ENCODE results near the gene MTA1. TPM values are rescaled to one million over a fixed set of nuclear protein-coding genes. Genes with fewer than 3 reads are reported as not detected.

MTA1 gene
- total and polyA plus RNA-seq, 2 donors = 32.5 to 80.8 TPM

DNA sequence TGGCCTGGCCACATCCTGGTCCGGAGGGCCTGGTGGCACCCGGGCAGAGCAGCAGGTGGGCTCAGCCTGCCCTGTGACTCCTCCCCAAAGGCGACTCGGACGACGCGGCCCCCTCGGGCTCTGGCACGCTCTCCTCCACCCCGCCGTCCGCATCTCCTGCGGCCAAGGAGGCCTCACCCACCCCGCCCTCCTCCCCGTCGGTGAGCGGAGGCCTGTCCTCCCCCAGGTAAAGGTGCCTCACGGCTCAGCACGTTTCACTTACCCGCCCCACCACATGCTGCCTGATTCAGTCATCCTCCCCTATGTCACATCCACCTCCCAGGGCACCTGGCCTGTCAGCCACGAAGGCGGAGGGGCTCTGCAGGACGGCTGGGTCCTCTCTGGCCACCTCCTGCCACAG, 28.1 kb upstream of the MTA1 start:
- Histone ChIP-seq H3K9me3 (ENCODE audit: control insufficient read depth in 2 of 2, insufficient read depth in 1 of 2, low read length in 1 of 2) (no peaks in the 10 kb centered on the region), H3K27me3 (ENCODE audit: control insufficient read depth in 2 of 2, insufficient read depth in 1 of 2, low read length in 1 of 2) (no peaks in the 10 kb centered on the region), H3K27ac (ENCODE audit: low read depth in 1 of 2, low read length in 1 of 2) (no peak overlapping the region), H3K4me1 (ENCODE audit: control insufficient read depth in 2 of 2, insufficient read depth in 2 of 2, low read length in 2 of 2) (peaks cover 5 to 25% of the 10 kb centered on the region in 2 donors), H3K36me3 (ENCODE audit: control insufficient read depth in 2 of 2, insufficient read depth in 2 of 2, low read length in 1 of 2) (peaks cover 4 to 12% of the 10 kb centered on the region in 2 donors), H3K4me3 (ENCODE audit: low read length in 2 of 2) (no peak overlapping the region)
- WGBS = 98% methylated on average over 23 of the region's 23 CpGs
- DNase-seq (ENCODE audit: low read depth in 6 of 9, low spot score in 9 of 9) = no peak

DNA sequence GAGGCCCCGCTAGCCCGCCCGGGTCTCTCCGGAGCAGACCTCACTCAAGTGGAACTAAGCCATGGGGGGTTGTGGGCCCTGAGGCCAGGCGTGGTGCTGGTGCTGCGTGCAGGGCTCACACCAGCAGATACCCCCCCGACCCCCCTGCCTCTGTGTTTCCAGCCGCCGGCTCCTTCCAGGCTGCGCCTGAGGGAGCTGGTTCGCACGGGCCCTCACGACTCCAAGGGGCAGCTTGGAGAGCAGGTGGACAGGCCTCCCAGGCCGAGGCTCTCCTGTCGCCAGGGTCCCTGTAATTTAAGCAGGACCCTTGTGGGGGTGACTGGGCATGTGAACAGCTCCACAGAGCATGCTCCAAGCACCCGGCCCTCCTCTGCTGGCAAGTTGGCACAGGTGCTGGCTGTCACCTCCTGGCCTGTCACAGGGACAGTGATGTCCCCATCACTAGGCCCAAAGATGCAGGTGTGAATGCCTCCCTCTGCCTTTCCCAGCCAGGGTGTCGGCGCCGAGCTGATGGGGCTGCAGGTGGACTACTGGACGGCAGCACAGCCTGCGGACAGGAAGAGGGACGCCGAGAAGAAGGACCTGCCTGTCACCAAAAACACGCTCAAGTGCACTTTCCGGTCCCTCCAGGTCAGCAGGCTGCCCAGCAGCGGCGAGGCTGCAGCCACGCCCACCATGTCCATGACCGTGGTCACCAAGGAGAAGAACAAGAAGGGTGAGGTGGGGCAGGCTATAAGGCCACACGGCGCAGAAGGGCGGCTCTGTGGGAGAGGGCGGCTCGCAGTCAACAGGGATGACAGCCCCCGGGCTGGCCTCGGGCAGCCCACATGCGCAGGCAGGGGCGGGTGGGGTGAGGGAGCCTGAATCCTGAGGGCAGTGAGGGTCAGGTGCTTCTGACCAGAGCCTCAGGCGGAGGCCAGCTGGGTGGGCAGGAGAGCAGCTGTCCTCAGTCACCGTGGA, 27.2 kb upstream of the MTA1 start:
- Histone ChIP-seq H3K4me3 (ENCODE audit: low read length in 2 of 2) (no peak overlapping the region), H3K4me1 (ENCODE audit: control insufficient read depth in 2 of 2, insufficient read depth in 2 of 2, low read length in 2 of 2) (peaks cover 5 to 28% of the 10 kb centered on the region in 2 donors), H3K9me3 (ENCODE audit: control insufficient read depth in 2 of 2, insufficient read depth in 1 of 2, low read length in 1 of 2) (no peaks in the 10 kb centered on the region), H3K27ac (ENCODE audit: low read depth in 1 of 2, low read length in 1 of 2) (no peak overlapping the region), H3K36me3 (ENCODE audit: control insufficient read depth in 2 of 2, insufficient read depth in 2 of 2, low read length in 1 of 2) (peaks cover 2 to 3% of the 10 kb centered on the region in 2 donors), H3K27me3 (ENCODE audit: control insufficient read depth in 2 of 2, insufficient read depth in 1 of 2, low read length in 1 of 2) (no peaks in the 10 kb centered on the region)
- 98% methylated on average over 40 of the region's 40 CpGs for WGBS
- no peak for DNase-seq (ENCODE audit: low read depth in 6 of 9, low spot score in 9 of 9)

DNA sequence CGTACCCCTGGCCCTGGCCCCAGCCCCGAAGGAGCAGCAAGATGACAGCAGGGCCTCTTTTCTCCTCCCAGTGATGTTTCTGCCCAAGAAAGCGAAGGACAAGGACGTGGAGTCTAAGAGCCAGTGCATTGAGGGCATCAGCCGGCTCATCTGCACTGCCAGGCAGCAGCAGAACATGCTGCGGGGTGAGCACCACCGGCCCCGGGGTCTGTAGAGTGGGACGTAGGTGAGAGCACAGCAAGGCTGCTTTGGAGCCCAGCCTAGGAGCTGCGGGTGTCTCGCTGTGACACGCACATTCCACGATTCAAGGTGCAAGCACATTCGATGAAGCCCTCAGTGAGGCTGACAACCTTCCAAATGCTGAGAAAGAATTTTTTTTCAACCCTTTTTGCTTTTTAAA, 26.5 kb upstream of the MTA1 start:
- 95% methylated on average over 14 of the region's 14 CpGs for WGBS
- peaks cover 10 to 34% of the 10 kb centered on the region in 2 donors for H3K4me1 ChIP-seq (ENCODE audit: control insufficient read depth in 2 of 2, insufficient read depth in 2 of 2, low read length in 2 of 2)
- no peak overlapping the region for H3K4me3 ChIP-seq (ENCODE audit: low read length in 2 of 2)
- H3K27ac ChIP-seq (ENCODE audit: low read depth in 1 of 2, low read length in 1 of 2) = no peak overlapping the region
- no peaks in the 10 kb centered on the region for H3K36me3 ChIP-seq (ENCODE audit: control insufficient read depth in 2 of 2, insufficient read depth in 2 of 2, low read length in 1 of 2)
- no peaks in the 10 kb centered on the region for H3K27me3 ChIP-seq (ENCODE audit: control insufficient read depth in 2 of 2, insufficient read depth in 1 of 2, low read length in 1 of 2)
- no peaks in the 10 kb centered on the region for H3K9me3 ChIP-seq (ENCODE audit: control insufficient read depth in 2 of 2, insufficient read depth in 1 of 2, low read length in 1 of 2)
- no peak for DNase-seq (ENCODE audit: low read depth in 6 of 9, low spot score in 9 of 9)

DNA sequence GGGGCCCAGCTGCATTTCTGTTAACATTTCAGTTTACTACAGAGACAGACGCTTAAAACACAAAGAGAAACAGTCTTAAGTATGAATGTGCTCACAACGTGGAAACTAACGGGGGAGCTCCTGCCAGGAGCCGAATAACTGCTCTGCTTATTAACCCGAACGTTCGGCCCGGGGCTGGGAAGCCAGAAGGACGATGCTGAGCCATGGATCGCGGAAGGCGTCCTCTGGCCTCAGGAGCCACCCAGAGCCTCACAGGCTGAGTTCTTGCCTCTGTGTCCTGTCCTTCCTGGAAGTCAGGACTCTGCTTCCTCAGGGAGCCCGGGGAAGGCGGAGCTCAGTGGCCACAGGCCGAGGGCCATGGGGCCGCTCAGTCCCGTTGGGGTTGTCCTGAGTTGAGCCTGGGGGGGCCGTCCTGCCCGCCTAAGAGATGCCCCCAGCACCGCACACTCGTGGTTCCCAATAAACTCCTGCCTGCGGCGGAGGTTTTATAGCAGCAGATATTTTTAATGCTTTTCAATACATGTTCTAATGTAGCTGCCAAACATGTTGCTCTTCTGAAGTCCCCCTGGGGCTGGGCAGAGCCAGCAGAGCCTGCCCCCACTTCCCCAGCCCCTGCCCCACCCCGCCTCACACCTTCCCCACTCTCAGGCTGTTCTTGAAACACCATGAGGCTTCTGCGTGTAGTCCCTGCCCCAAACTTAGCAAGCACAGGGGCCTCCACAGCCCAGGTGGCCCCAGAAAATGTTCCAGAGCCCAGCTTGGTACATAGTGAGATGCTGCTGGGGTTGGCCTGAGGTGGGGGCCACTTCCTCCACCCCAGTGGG, 24.7 kb upstream of the MTA1 start:
- H3K27ac ChIP-seq (ENCODE audit: low read depth in 1 of 2, low read length in 1 of 2) = no peak overlapping the region
- DNase-seq (ENCODE audit: low read depth in 6 of 9, low spot score in 9 of 9) = no peak
- 97% methylated on average over 25 of the region's 25 CpGs for WGBS

DNA sequence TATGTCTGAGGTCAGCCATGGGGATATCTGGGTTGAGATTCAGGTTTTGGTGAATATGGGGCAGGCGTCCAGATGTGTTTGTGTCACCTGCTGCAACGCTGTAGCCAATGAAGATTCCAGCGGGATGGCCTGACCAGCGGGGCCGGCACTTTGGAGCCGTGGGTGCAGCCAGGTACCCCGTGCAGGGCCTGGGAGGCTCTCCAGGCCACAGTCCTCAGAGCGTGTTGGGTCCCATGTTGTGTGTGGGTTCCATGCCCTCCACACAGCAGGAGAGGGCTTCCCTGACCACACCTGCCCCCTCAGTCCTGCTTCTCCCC, 24.1 kb upstream of the MTA1 start:
- peaks cover 3% of the 10 kb centered on the region in 2 donors for H3K36me3 ChIP-seq (ENCODE audit: control insufficient read depth in 2 of 2, insufficient read depth in 2 of 2, low read length in 1 of 2)
- no peak overlapping the region for H3K4me3 ChIP-seq (ENCODE audit: low read length in 2 of 2)
- H3K27me3 ChIP-seq (ENCODE audit: control insufficient read depth in 2 of 2, insufficient read depth in 1 of 2, low read length in 1 of 2) = no peaks in the 10 kb centered on the region
- WGBS = 98% methylated on average over 8 of the region's 8 CpGs
- peaks cover 11 to 37% of the 10 kb centered on the region in 2 donors for H3K4me1 ChIP-seq (ENCODE audit: control insufficient read depth in 2 of 2, insufficient read depth in 2 of 2, low read length in 2 of 2)
- H3K9me3 ChIP-seq (ENCODE audit: control insufficient read depth in 2 of 2, insufficient read depth in 1 of 2, low read length in 1 of 2) = peaks cover 0 to 5% of the 10 kb centered on the region in 2 donors
- no peak overlapping the region for H3K27ac ChIP-seq (ENCODE audit: low read depth in 1 of 2, low read length in 1 of 2)
- DNase-seq (ENCODE audit: low read depth in 6 of 9, low spot score in 9 of 9) = no peak

More for the DNA sequence above, 24.7 kb upstream of the MTA1 start:
- Histone ChIP-seq H3K4me3 (ENCODE audit: low read length in 2 of 2) (no peak overlapping the region), H3K9me3 (ENCODE audit: control insufficient read depth in 2 of 2, insufficient read depth in 1 of 2, low read length in 1 of 2) (no peaks in the 10 kb centered on the region), H3K4me1 (ENCODE audit: control insufficient read depth in 2 of 2, insufficient read depth in 2 of 2, low read length in 2 of 2) (peaks cover 14 to 38% of the 10 kb centered on the region in 2 donors), H3K36me3 (ENCODE audit: control insufficient read depth in 2 of 2, insufficient read depth in 2 of 2, low read length in 1 of 2) (no peaks in the 10 kb centered on the region), H3K27me3 (ENCODE audit: control insufficient read depth in 2 of 2, insufficient read depth in 1 of 2, low read length in 1 of 2) (no peaks in the 10 kb centered on the region)

DNA sequence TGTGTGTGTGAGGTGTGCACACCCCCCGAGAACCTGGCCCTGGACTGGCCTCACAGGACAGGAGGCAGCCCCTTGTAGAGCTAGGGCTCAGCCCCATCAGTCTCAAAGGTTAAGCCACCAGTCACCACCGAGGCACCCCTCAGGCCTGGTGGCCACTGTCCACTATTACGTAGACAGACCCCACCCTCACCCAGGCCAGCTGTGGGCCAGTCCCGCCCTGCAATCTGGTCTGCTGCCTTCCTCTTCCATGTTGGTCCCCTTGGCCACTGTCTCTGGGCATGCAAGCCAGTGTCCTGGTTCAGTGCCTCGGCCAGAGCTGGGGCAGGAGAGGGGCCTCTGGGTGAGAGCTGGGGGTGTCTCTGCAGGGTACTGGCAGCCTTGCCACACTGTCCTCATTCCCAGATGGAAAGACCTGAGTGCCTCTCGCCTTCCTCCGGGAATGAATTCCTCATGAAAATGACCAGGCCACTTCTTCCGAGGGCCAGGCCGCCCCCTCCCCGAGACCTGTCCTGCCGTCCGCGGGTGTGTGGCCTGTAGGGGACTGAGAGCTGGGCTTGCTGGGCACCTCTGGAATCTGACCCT, 22.2 kb upstream of the MTA1 start:
- DNase-seq (ENCODE audit: low read depth in 6 of 9, low spot score in 9 of 9) = no peak
- no peaks in the 10 kb centered on the region for H3K27me3 ChIP-seq (ENCODE audit: control insufficient read depth in 2 of 2, insufficient read depth in 1 of 2, low read length in 1 of 2)
- WGBS = 95% methylated on average over 13 of the region's 13 CpGs
- peaks cover 9 to 10% of the 10 kb centered on the region in 2 donors for H3K36me3 ChIP-seq (ENCODE audit: control insufficient read depth in 2 of 2, insufficient read depth in 2 of 2, low read length in 1 of 2)
- H3K4me1 ChIP-seq (ENCODE audit: control insufficient read depth in 2 of 2, insufficient read depth in 2 of 2, low read length in 2 of 2) = peaks cover 11 to 33% of the 10 kb centered on the region in 2 donors
- peak overlapping the region in 1 of 2 donors; percentile 63 for H3K27ac ChIP-seq (ENCODE audit: low read depth in 1 of 2, low read length in 1 of 2)
- H3K9me3 ChIP-seq (ENCODE audit: control insufficient read depth in 2 of 2, insufficient read depth in 1 of 2, low read length in 1 of 2) = peaks cover 0 to 5% of the 10 kb centered on the region in 2 donors
- H3K4me3 ChIP-seq (ENCODE audit: low read length in 2 of 2) = peak overlapping the region; percentile 76 to 95

DNA sequence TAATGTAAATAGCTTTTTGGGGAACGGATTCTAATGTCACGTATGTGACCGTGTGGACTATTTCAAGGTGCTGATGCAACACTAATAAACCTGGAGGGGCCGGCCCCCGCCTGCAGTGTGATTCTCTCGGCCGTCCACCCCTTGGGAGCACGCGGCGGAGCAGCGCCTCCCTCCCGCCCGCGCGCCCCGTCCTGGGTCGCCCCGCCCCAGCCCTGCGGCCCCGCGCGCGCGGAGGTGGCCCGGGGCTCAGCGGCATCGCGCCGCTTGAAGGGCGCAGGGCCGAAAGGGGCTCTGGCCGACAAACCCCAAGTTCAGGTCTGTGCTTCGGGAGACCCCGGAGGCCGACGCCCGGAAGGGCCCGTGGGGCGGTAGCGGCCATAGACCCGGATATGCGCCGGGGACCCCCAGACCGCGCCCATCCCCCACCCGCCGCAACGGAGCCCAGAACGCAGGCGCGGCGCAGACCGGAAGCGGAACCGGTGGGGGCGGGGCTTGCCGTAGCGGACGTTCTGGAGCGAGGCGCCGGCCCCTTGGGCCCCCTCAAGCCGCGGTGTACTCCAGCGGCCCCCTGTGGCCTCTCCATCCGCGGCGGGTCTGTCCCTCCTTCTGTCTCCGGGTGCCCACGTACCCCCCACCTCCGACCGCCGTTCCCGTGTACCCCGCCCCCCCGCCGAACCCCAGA, 21.4 kb upstream of the MTA1 start, which contains the start of gene TEX22:
Gene TEX22 (plus strand): TSS at position 495 of the 682 bp plus-strand sequence. CDS start 803 bp downstream, outside the sequence.
- Histone ChIP-seq H3K27ac (ENCODE audit: low read depth in 1 of 2, low read length in 1 of 2) (peak within 1 kb of the TSS; percentile 67 to 94), H3K4me3 (ENCODE audit: low read length in 2 of 2) (peak within 1 kb of the TSS; percentile 76 to 95), H3K27me3 (ENCODE audit: control insufficient read depth in 2 of 2, insufficient read depth in 1 of 2, low read length in 1 of 2) (no peaks in the 10 kb centered on the region), H3K9me3 (ENCODE audit: control insufficient read depth in 2 of 2, insufficient read depth in 1 of 2, low read length in 1 of 2) (peaks cover 0 to 5% of the 10 kb centered on the region in 2 donors), H3K4me1 (ENCODE audit: control insufficient read depth in 2 of 2, insufficient read depth in 2 of 2, low read length in 2 of 2) (peaks cover 11 to 33% of the 10 kb centered on the region in 2 donors), H3K36me3 (ENCODE audit: control insufficient read depth in 2 of 2, insufficient read depth in 2 of 2, low read length in 1 of 2) (peaks cover 9 to 10% of the 10 kb centered on the region in 2 donors)
- DNase-seq (ENCODE audit: low read depth in 6 of 9, low spot score in 9 of 9) = peak in 8 of 9 donors; percentile 68 to 93 (median 82)
- 2% methylated on average over 77 of the region's 77 CpGs for WGBS

DNA sequence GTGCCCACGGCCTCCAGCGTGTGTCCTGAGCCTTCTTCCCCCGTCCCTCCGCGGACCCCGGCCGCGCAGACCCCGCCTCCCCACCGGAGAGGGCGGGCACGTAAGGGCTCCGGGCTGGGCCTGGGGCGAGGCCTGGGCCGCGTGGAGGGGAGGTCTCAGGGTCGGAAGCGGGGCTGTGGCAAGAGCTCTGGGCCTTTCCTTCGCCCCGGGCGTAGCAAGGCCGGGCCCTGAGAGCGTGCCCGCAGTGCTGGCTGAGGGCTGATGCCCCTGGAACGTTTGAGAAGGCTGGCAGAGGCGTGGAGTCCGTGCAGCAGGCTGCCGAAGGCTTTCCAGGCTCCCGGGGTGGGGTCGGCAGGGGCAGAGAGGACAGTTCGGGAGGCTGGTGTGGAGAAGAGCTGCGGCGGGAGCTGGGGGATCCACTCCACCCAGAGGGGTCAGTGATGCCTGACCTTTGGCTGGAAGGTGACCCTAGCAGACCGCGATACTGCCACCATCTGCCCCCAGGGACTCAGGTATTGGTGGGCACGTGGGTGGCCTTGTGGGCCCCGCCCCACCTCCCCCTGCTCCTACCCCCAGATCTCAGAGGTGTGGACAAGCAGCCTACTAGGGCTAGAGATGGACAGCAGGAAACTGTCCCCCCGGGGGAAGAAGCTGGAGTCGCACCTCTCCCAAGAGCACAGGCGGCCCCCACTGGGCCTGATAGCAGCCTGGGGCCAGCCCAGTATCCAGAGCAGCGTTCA, 20.7 kb upstream of the MTA1 start:
- Histone ChIP-seq H3K9me3 (ENCODE audit: control insufficient read depth in 2 of 2, insufficient read depth in 1 of 2, low read length in 1 of 2) (peaks cover 0 to 5% of the 10 kb centered on the region in 2 donors), H3K4me1 (ENCODE audit: control insufficient read depth in 2 of 2, insufficient read depth in 2 of 2, low read length in 2 of 2) (peaks cover 12 to 35% of the 10 kb centered on the region in 2 donors), H3K4me3 (ENCODE audit: low read length in 2 of 2) (peak overlapping the region; percentile 76 to 95), H3K27me3 (ENCODE audit: control insufficient read depth in 2 of 2, insufficient read depth in 1 of 2, low read length in 1 of 2) (no peaks in the 10 kb centered on the region), H3K36me3 (ENCODE audit: control insufficient read depth in 2 of 2, insufficient read depth in 2 of 2, low read length in 1 of 2) (peaks cover 9 to 10% of the 10 kb centered on the region in 2 donors), H3K27ac (ENCODE audit: low read depth in 1 of 2, low read length in 1 of 2) (peak overlapping the region; percentile 67 to 94)
- peak in 1 of 9 donors; percentile 48 for DNase-seq (ENCODE audit: low read depth in 6 of 9, low spot score in 9 of 9)
- 23% methylated on average over 41 of the region's 41 CpGs for WGBS
